Colonic mucosa (tissue), 4 donors: Measurements from ENCODE around the gene CARD16. TPM values are rescaled to one million over a fixed set of nuclear protein-coding genes. Genes with fewer than 3 reads are reported as not detected.
"Not testable (repeated sequence)": the region's sequence is repeated elsewhere in the genome, so short reads cannot be mapped to it uniquely, and the experiment has no call there.

Experiments
- DNase-seq: peaks from one replicate; pipeline ENCODE4 v3.0.0-alpha.2; 2020
- H3K27ac ChIP-seq: fragments of 200-600 bp; one replicate; pipeline ENCODE4 v1.8.0; 2021
- H3K27me3 ChIP-seq: fragments of 200-600 bp; one replicate; pipeline ENCODE4 v1.8.0; 2021
- H3K36me3 ChIP-seq: fragments of 200-600 bp; one replicate; pipeline ENCODE4 v1.8.0; 2021
- H3K4me1 ChIP-seq: fragments of 200-600 bp; one replicate; pipeline ENCODE4 v1.8.0; 2021; ENCODE audit warnings: mild to moderate bottlenecking
- H3K4me3 ChIP-seq: fragments of 200-600 bp; one replicate; pipeline ENCODE4 v1.8.0; 2021
- H3K9ac ChIP-seq, 2 donors: one replicate each; pipeline ENCODE4 v1.7.0; 2013; ENCODE audit warnings: control low read depth in 2 of 2, low read depth in 2 of 2, low read length in 2 of 2
- H3K9me3 ChIP-seq: fragments of 200-600 bp; one replicate; pipeline ENCODE4 v1.8.0; 2021
- CTCF ChIP-seq: fragments of 200-600 bp; IDR thresholded peaks from one replicate; pipeline ENCODE4 v1.8.0; 2022; ENCODE audit warnings: antibody characterized with exemption, mild to moderate bottlenecking
- intact Hi-C: fragments of 100-400 bp; cut with DNase I; formaldehyde crosslinking; loops from one replicate; pipeline ENCODE4 v1.14.1; 2022
- total RNA-seq, 2 donors: library from RNA; stranded (reverse); fragmentation: NEBNext Ultra II Directional in 1 of 2; extraction: Animal tissue kit (Norgen Biotek cat#: 25700) in 1 of 2; gene quantifications; one replicate each; pipeline ENCODE4 v1.2.1, GENCODE V29; 2021
- donor health status: healthy.
- donor health status: DM: no; HTN: no; CAD: no.
- donor health status: DM: no; HTN: no; CAD: no.

The CARD16 gene
- total RNA-seq, 2 donors from 2014 or later, result 35.9 to 40.2 TPM

DNA sequence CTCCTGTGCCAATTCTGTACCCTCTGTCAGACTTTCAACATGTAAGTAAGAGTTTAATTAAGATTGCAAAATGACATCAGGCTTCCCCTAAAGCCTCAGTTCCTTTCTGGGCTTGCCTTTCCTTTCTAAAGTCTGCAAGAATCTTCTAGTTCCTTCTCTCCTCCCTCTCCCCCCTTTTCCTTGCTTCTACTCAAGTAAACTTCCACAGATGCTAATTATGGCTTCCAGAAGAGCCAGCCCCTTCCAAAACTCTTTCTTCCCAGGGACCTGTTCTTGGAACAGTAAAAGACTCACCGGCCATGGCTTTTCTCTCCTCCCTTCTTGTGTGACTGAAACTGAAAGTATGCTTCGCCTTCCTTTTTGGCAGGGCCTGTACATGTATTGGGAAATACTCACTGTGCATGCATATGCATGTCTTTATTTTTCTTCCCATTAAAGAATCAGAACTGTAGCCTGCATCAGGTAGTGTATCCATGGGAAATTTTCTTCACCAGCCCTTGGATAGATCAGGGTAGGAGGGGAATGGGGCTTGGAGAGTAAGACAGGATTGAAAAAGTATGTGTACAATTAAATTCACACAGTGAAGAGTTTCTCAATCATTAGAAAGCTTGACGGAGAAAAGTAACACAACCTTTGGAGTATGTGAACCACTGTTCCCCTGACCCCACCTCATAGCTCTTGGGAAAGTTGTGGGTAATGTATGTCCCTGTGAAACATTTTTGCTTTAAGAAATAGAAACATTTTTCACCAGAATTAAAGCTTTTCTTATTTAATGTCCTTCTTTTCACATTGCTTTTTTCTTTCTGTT lies 10.1 kb downstream of the CARD16 start, which contains the start of gene CASP1:
CASP1 (minus strand) TSS at position 332 of the 808 bp plus-strand sequence; CDS start at position 301, 31 bp downstream.
- peak; percentile 77 for DNase-seq
- Histone ChIP-seq H3K9ac (peak within 1 kb of the TSS; percentile 36 to 74), H3K27me3 (no peaks in the 10 kb centered on the region), H3K4me1 (no peaks in the 10 kb centered on the region), H3K36me3 (no peaks in the 10 kb centered on the region), H3K27ac (peak within 1 kb of the TSS; percentile 84), H3K4me3 (peak within 1 kb of the TSS; percentile 35), H3K9me3 (no peaks in the 10 kb centered on the region)
- intact Hi-C loops, result no loop called here
- TF ChIP-seq CTCF, result no peak

GRCh38 chr11:105034388-105034787 lies 10.7 kb downstream of the CARD16 start:
- H3K9ac ChIP-seq, result peak overlapping the region; percentile 36 to 74
- intact Hi-C loops, H3K4me1 ChIP-seq, DNase-seq, H3K36me3 ChIP-seq, H3K27me3 ChIP-seq, H3K9me3 ChIP-seq: not testable (repeated sequence)
- peak overlapping the region; percentile 84 for H3K27ac ChIP-seq
- peak overlapping the region; percentile 35 for H3K4me3 ChIP-seq

- peak overlapping the region in 1 of 2 donors; percentile 74 for H3K9ac ChIP-seq
- H3K4me3 ChIP-seq, result peak overlapping the region; percentile 35
- no peaks in the 10 kb centered on the region for H3K9me3 ChIP-seq
- no peaks in the 10 kb centered on the region for H3K27me3 ChIP-seq
- DNase-seq, result no peak
- H3K36me3 ChIP-seq, result no peaks in the 10 kb centered on the region
- H3K4me1 ChIP-seq, result no peaks in the 10 kb centered on the region
- H3K27ac ChIP-seq, result peak overlapping the region; percentile 84
- no peak for TF ChIP-seq CTCF
- intact Hi-C loops, result loop anchor here (2.0 kb wide), 1 partner anchor 65 kb away; the partner anchor contains the start of gene CASP4
Observed at GRCh38 chr11:105033781-105034180, 11.4 kb downstream of the CARD16 start.

DNA sequence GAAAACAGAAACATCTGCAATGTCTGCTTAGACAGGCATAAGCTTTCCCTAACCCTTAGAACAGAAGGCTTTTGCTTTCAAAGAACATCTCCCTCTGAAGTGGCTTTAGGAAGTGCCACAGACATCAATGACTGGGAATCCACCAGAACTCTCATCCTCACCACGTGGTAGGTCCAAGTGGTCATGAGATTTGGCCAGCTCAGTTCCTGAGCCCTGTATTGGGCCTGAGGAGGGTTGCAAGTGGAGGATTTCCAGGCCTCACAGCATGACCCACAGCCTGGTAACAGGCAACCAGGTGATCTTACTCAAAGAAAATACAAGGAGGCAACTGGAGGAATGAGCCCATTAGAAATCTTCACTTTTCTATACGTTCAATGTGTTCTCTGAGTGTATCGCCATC lies 11.8 kb downstream of the CARD16 start:
- Histone ChIP-seq H3K9me3 (no peaks in the 10 kb centered on the region), H3K27ac (peak overlapping the region; percentile 84)
- TF ChIP-seq CTCF, result no peak

DNA sequence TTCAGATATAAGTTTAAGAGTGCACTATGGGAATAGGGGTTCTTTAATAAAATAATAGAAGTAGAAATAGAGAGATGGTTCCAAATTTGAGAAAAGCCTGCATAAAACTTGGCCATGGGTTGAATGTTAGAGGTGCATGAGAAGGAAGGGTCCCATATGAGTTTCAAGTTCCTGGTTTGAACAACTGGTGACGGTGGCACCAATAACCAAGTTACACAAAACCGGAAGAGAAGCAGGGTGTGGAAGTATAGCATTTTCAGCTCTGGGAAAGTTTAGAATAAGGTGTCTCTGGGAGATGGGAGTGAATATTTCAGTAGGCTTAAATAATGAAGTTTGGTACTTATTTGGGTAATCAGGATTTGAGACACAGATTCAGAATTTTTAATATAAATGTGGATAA lies 12.6 kb downstream of the CARD16 start:
- Histone ChIP-seq H3K36me3 (no peaks in the 10 kb centered on the region), H3K4me1 (no peaks in the 10 kb centered on the region), H3K4me3 (peak overlapping the region; percentile 35), H3K27ac (no peak overlapping the region), H3K27me3 (no peaks in the 10 kb centered on the region), H3K9ac (no peak overlapping the region), H3K9me3 (no peaks in the 10 kb centered on the region)
- DNase-seq, result no peak
- intact Hi-C loops, result loop anchor here (2.0 kb wide), 1 partner anchor 64 kb away; the partner anchor contains the start of gene CASP4
- TF ChIP-seq CTCF, result no peak

More for the DNA sequence above, 11.8 kb downstream of the CARD16 start:
- Histone ChIP-seq H3K4me1 (no peaks in the 10 kb centered on the region), H3K36me3 (no peaks in the 10 kb centered on the region), H3K27me3 (no peaks in the 10 kb centered on the region), H3K9ac (peak overlapping the region in 1 of 2 donors; percentile 21), H3K4me3 (peak overlapping the region; percentile 35)
- no peak for DNase-seq
- intact Hi-C loops, result loop anchor here (2.0 kb wide), 1 partner anchor 65 kb away; the partner anchor contains the start of gene CASP4

GRCh38 chr11:105027678-105028077 lies 17.5 kb downstream of the CARD16 start:
- Histone ChIP-seq H3K27ac (no peak overlapping the region), H3K27me3 (no peaks in the 10 kb centered on the region), H3K9me3 (no peaks in the 10 kb centered on the region), H3K9ac (no peak overlapping the region), H3K36me3 (peaks cover 5% of the 10 kb centered on the region), H3K4me1 (peaks cover 7% of the 10 kb centered on the region), H3K4me3 (no peak overlapping the region)
- DNase-seq, result no peak
- intact Hi-C loops, result loop anchor here (5.0 kb wide), 1 partner anchor 65 kb away; no protein-coding TSS in a partner anchor
- no peak for TF ChIP-seq CTCF
